Neural progenitor cell (in vitro differentiated cells): Measurements from ENCODE around the gene MMEL1. TPM values are rescaled to one million over a fixed set of nuclear protein-coding genes. Genes with fewer than 3 reads are reported as not detected.

Source experiments
- DNase-seq: peaks from one replicate; pipeline ENCODE4 v3.0.0-alpha.2; 2016; ENCODE audit warnings: low spot score
- H2AFZ ChIP-seq: fragments of 200-600 bp; sonication (generic); replicated peaks from 2 replicates; pipeline ENCODE4 v1.6.1; 2016; ENCODE audit warnings: antibody characterized with exemption
- H3F3A ChIP-seq: fragments of 200-600 bp; sonication (generic); 2 replicates; pipeline ENCODE4 v1.6.1; 2016; ENCODE audit warnings: antibody characterized with exemption, low read depth
- H3K27ac ChIP-seq: fragments of 200-600 bp; sonication (generic); 2 replicates; pipeline ENCODE4 v1.5.1; 2016; ENCODE audit warnings: mild to moderate bottlenecking
- H3K27me3 ChIP-seq: fragments of 200-600 bp; sonication (generic); 2 replicates; pipeline ENCODE4 v1.6.1; 2016; ENCODE audit warnings: mild to moderate bottlenecking, moderate library complexity
- H3K36me3 ChIP-seq: fragments of 200-600 bp; sonication (generic); 2 replicates; pipeline ENCODE4 v1.5.1; 2016
- H3K4me1 ChIP-seq: fragments of 200-600 bp; sonication (generic); 2 replicates; pipeline ENCODE4 v1.6.1; 2016; ENCODE audit warnings: mixed run types
- H3K4me2 ChIP-seq: fragments of 200-600 bp; sonication (generic); 2 replicates; pipeline ENCODE4 v1.6.1; 2016
- H3K4me3 ChIP-seq: fragments of 200-600 bp; sonication (generic); 2 replicates; pipeline ENCODE4 v1.5.1; 2016
- H3K79me2 ChIP-seq: fragments of 200-600 bp; sonication (generic); 2 replicates; pipeline ENCODE4 v1.6.1; 2016; ENCODE audit warnings: low read depth
- H3K9ac ChIP-seq: fragments of 200-600 bp; sonication (generic); 2 replicates; pipeline ENCODE4 v1.6.1; 2016
- H3K9me3 ChIP-seq: fragments of 200-600 bp; sonication (generic); 2 replicates; pipeline ENCODE4 v1.5.1; 2016; ENCODE audit warnings: low read depth
- H4K20me1 ChIP-seq: fragments of 200-600 bp; sonication (generic); 2 replicates; pipeline ENCODE4 v1.6.1; 2016; ENCODE audit warnings: low read depth
- H3K27ac Mint-ChIP-seq: 3 replicates; pipeline ENCODE4 v1.8.0; 2021; ENCODE audit warnings: mixed read lengths
- H3K27me3 Mint-ChIP-seq: 2 replicates; pipeline ENCODE4 v1.8.0; 2022; ENCODE audit warnings: low read depth, mild to moderate bottlenecking, inconsistent platforms, moderate library complexity, mixed read lengths; ENCODE audit not compliant: insufficient read depth
- H3K36me3 Mint-ChIP-seq: 3 replicates; pipeline ENCODE4 v1.8.0; 2021; ENCODE audit warnings: mixed read lengths
- H3K4me1 Mint-ChIP-seq: 3 replicates; pipeline ENCODE4 v1.8.0; 2021; ENCODE audit warnings: mixed read lengths
- H3K4me3 Mint-ChIP-seq: 3 replicates; pipeline ENCODE4 v1.8.0; 2021; ENCODE audit warnings: mild to moderate bottlenecking, moderate library complexity, mixed read lengths
- H3K9me3 Mint-ChIP-seq: 3 replicates; pipeline ENCODE4 v1.8.0; 2020; ENCODE audit warnings: mixed read lengths
- EZH2 ChIP-seq: fragments of 200-600 bp; sonication (generic); IDR thresholded peaks from 2 replicates; pipeline ENCODE4 v1.6.1; 2017; ENCODE audit warnings: antibody characterized with exemption, mild to moderate bottlenecking, moderate library complexity
- EZH2phosphoT487 ChIP-seq: fragments of 200-600 bp; sonication (generic); IDR thresholded peaks from 2 replicates; pipeline ENCODE4 v1.6.1; 2017; ENCODE audit warnings: antibody characterized with exemption
- total RNA-seq: library from RNA; depleted of rRNA; stranded (reverse); fragments of >200 nt; gene quantifications from 2 replicates; pipeline ENCODE4 v1.2.3, GENCODE V29; 2015; ENCODE audit warnings: low replicate concordance
- TF ChIP-seq, protein P1 (sequence below): fragments of 200-600 bp; sonication (generic); IDR thresholded peaks from 2 replicates; pipeline ENCODE4 v1.5.1; 2017; ENCODE audit warnings: antibody characterized with exemption, mild to moderate bottlenecking

MMEL1 gene
- total RNA-seq, 1 donor from 2014 or later = 0.19 TPM

DNA sequence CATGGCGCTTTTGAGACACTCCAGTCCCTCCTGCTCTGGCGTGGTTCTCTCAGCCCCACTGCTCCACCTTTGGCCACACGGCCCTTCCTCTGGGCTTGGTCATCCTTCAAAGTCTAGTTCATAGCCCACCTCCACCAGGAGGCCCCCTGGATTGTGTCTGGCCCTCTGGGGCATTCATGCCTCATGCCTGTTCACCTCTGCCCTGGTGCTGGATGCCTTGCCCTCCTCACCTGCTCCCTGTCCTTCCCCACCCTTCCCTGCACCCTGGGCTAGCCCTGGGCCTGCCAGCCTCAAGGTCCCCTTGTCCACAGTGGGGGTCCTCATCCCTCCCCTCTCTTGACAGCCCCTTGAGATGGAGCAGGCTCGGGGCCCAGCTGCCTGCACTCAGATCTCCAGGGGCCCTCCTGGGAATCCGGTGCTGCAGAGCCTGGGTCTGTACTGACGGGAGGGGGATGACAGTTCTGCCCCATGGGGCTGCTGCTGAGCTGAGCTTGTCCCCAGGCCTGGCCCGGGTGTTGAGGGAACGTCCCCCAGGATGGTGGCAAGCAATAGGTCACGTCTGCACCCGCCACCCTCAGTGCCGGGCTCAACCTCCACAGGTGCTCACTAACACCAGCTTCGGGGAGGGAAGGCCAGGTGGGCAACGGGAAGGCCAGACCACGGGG is 27.8 kb downstream of the MMEL1 start:
- Histone ChIP-seq H3K27ac (no peak overlapping the region), H3K27me3 (peaks cover 22% of the 10 kb centered on the region), H3K36me3 (no peaks in the 10 kb centered on the region), H3K9me3 (no peaks in the 10 kb centered on the region), H3K4me3 (no peak overlapping the region), H3K79me2 (no peaks in the 10 kb centered on the region), H3K4me1 (no peaks in the 10 kb centered on the region), H4K20me1 (no peaks in the 10 kb centered on the region), H3F3A (peaks cover 8% of the 10 kb centered on the region), H3K9ac (no peak overlapping the region), H2AFZ (no peak overlapping the region), H3K4me2 (no peak overlapping the region)
- Mint-ChIP-seq H3K9me3 (no peaks in the 10 kb centered on the region), H3K4me3 (no peak overlapping the region), H3K36me3 (no peaks in the 10 kb centered on the region), H3K4me1 (peaks cover 16% of the 10 kb centered on the region), H3K27ac (no peak overlapping the region), H3K27me3 (peaks cover 10% of the 10 kb centered on the region)
- no peak for DNase-seq
- TF ChIP-seq, protein P1, sequence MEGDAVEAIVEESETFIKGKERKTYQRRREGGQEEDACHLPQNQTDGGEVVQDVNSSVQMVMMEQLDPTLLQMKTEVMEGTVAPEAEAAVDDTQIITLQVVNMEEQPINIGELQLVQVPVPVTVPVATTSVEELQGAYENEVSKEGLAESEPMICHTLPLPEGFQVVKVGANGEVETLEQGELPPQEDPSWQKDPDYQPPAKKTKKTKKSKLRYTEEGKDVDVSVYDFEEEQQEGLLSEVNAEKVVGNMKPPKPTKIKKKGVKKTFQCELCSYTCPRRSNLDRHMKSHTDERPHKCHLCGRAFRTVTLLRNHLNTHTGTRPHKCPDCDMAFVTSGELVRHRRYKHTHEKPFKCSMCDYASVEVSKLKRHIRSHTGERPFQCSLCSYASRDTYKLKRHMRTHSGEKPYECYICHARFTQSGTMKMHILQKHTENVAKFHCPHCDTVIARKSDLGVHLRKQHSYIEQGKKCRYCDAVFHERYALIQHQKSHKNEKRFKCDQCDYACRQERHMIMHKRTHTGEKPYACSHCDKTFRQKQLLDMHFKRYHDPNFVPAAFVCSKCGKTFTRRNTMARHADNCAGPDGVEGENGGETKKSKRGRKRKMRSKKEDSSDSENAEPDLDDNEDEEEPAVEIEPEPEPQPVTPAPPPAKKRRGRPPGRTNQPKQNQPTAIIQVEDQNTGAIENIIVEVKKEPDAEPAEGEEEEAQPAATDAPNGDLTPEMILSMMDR = no peak
- TF ChIP-seq EZH2 (no peak), EZH2phosphoT487 (no peak)

DNA sequence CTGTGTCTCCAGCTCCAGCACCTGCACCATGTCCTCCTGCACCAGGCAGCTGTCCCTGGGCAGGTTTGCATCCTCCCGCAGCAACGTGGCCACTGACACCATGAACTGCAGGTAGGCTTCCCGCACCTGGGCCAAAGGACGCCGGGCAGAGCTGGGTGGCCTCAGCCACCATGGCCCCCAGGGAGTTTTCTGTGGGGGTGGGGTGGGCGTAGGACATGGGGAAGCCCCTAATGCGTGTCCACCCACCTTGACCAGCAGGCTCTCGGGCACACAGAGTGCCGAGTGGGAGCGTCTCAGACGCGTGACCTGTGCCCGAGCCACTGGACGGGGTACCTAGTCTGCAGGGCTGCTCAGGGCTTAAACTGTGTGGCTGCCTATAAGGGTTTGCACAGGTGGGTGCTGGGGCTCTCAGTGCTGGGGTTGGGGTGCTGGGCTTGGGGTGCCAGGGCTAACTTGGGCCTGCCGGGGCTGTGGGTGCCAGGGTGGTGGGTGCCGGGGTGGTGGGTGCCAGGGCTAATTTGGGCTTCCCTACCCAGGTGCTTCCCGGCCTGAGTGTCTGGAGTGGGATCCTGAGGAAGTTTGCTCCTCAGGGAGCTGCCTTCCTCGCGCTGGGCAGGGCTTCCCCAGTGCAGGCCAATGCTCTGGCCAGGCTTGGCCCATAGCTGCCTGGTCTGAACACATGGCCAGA is 28.5 kb downstream of the MMEL1 start:
- H3K9me3 ChIP-seq = no peaks in the 10 kb centered on the region
- H3K4me1 ChIP-seq = no peaks in the 10 kb centered on the region
- H4K20me1 ChIP-seq = no peaks in the 10 kb centered on the region
- peaks cover 10% of the 10 kb centered on the region for H3K27me3 Mint-ChIP-seq
- peaks cover 18% of the 10 kb centered on the region for H3K27me3 ChIP-seq
- no peak for DNase-seq
- no peak overlapping the region for H3K27ac ChIP-seq
- H3F3A ChIP-seq = peaks cover 8% of the 10 kb centered on the region
- peaks cover 16% of the 10 kb centered on the region for H3K4me1 Mint-ChIP-seq
- no peak overlapping the region for H2AFZ ChIP-seq
- H3K4me2 ChIP-seq = no peak overlapping the region
- H3K9ac ChIP-seq = no peak overlapping the region
- TF ChIP-seq EZH2 (no peak), EZH2phosphoT487 (no peak)
- TF ChIP-seq, protein P1 = no peak
- no peaks in the 10 kb centered on the region for H3K9me3 Mint-ChIP-seq
- no peaks in the 10 kb centered on the region for H3K36me3 ChIP-seq
- no peaks in the 10 kb centered on the region for H3K79me2 ChIP-seq
- H3K4me3 Mint-ChIP-seq = no peak overlapping the region
- H3K4me3 ChIP-seq = no peak overlapping the region
- H3K36me3 Mint-ChIP-seq = no peaks in the 10 kb centered on the region
- H3K27ac Mint-ChIP-seq = no peak overlapping the region

GRCh38 chr1:2603521-2604155 is 29.2 kb downstream of the MMEL1 start:
- Histone ChIP-seq H3K4me2 (no peak overlapping the region), H3K79me2 (no peaks in the 10 kb centered on the region), H3K27me3 (peaks cover 18% of the 10 kb centered on the region), H3K36me3 (no peaks in the 10 kb centered on the region), H3K4me3 (no peak overlapping the region), H2AFZ (no peak overlapping the region), H3K9me3 (no peaks in the 10 kb centered on the region), H3K4me1 (no peaks in the 10 kb centered on the region), H3F3A (peaks cover 8% of the 10 kb centered on the region), H3K27ac (no peak overlapping the region), H4K20me1 (no peaks in the 10 kb centered on the region), H3K9ac (no peak overlapping the region)
- Mint-ChIP-seq H3K4me1 (peaks cover 16% of the 10 kb centered on the region), H3K36me3 (no peaks in the 10 kb centered on the region), H3K27ac (no peak overlapping the region), H3K27me3 (peaks cover 8% of the 10 kb centered on the region), H3K9me3 (peaks cover 1% of the 10 kb centered on the region), H3K4me3 (no peak overlapping the region)
- DNase-seq = no peak
- TF ChIP-seq, protein P1 = no peak
- no peak for TF ChIP-seq EZH2
- TF ChIP-seq EZH2phosphoT487 = no peak
